Fibroblast of villous mesenchyme (primary cell): ENCODE data around the gene BAAT. TPM values are rescaled to one million over a fixed set of nuclear protein-coding genes. Genes with fewer than 3 reads are reported as not detected.

Experiments
- DNase-seq: peaks from one replicate; pipeline ENCODE4 v3.0.0-alpha.2; 2010; ENCODE audit warnings: low read depth
- H3K4me3 ChIP-seq: 2 replicates; pipeline ENCODE4 v1.5.1; 2011; ENCODE audit warnings: low read depth, mild to moderate bottlenecking, low read length
- CTCF ChIP-seq: IDR thresholded peaks from 2 replicates; pipeline ENCODE4 v1.5.1; 2012; ENCODE audit warnings: low read depth, mild to moderate bottlenecking, low read length; ENCODE audit not compliant: insufficient read depth
- total RNA-seq: library from RNA; depleted of rRNA; stranded (reverse); fragments of >200 nt; gene quantifications from 2 replicates; pipeline ENCODE4 v1.2.3, GENCODE V29; 2012

BAAT gene
- total RNA-seq, 1 donor: under 0.01 TPM

DNA sequence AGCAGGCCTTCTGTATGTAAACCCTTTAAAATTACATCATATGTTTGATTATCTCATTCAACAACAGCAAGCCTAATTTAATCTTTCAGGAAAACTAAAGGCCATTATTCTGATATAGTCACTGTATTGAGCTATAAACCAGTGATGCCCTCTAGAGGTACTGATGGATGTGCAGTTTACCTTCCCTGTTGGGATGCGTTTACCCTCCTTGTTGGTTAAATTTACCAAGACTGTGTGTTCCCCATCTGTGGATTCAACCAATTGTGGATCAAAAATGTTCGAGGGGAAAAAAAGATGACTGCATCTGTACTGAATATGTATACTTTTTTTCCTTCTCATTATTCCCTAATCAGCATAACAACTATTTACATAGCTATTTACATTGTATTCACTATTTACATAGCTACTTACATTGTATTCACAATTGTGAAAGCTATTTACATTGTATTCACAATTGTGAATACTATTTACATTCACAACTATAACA, 3.7 kb upstream of the BAAT start:
- DNase-seq: no peak
- H3K4me3 ChIP-seq: no peak overlapping the region
- TF ChIP-seq CTCF: peak; percentile 34

DNA sequence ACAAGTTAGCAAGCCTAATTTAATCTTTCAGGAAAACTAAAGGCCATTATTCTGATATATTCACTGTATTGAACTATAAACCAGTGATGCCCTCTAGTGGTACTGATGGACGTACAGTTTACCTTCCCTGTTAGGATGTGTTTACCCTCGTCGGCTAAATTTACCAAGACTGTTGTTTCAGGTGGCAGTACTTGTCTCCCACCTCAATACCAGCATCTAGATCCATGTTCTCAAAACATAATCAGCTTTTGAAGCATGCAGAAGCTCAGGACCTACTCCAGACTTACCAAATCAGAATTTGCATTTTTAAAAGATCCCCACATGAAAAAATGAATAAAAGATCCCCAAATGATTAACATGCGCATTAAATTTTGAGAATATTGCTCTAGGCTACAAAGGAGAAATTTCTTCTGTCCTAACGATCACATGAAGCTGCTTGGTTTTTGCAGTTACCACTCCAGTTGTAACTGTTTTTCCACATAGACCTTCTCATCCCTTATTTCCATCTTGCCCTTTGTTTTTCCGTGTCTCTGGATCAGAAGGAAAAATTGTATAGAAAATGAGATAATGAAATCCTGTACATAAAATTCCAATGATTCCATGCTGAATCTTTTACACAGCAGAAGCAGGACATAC, 3.2 kb upstream of the BAAT start:
- TF ChIP-seq CTCF: peak; percentile 66
- peak; percentile 44 for DNase-seq
- H3K4me3 ChIP-seq: no peak overlapping the region

GRCh38 chr9:101383361-101383760, 1.4 kb downstream of the BAAT start:
- no peak for DNase-seq

DNA sequence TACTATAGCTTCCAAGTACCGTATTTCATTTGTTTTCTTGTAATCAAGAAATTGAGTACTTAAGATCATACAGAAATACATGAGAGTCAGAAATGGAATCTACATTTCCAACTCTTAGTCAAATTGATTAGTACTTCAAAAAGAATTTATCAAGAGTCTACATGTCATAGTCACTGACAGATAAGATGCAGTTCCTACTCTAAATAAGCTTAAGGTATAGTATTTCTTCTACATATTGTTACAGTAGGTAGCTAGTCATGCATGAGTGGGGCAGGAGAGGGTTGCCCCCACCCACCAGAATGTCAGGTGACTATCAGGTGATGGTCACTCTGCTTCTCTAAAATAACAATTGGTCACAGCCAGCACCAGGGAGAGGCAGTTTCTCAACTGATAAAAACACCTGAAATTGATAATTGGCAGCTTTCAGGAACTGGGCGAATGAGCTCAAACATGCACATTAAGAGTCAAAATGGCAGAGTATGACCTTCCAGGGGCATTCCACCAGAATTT, 2.9 kb downstream of the BAAT start:
- TF ChIP-seq CTCF: no peak
- DNase-seq: no peak
- H3K4me3 ChIP-seq: no peak overlapping the region

More at GRCh38 chr9:101383361-101383760, 1.4 kb downstream of the BAAT start:
- no peak for TF ChIP-seq CTCF
- H3K4me3 ChIP-seq: no peak overlapping the region

- no peak for TF ChIP-seq CTCF
- DNase-seq: no peak
- H3K4me3 ChIP-seq: no peak overlapping the region
Measured at GRCh38 chr9:101381118-101381517, 3.7 kb downstream of the BAAT start.

GRCh38 chr9:101380295-101380694, 4.5 kb downstream of the BAAT start:
- no peak for TF ChIP-seq CTCF
- H3K4me3 ChIP-seq: no peak overlapping the region
- no peak for DNase-seq
